Effector CD4-positive, alpha-beta T cell (primary cell): ENCODE measurements around the gene TSHZ1.

Experiments used
- DNase-seq: peaks from one replicate; pipeline ENCODE4 v3.0.0-alpha.2; 2020

TSHZ1 gene

GRCh38 chr18:75248426-75249174 is 38.0 kb downstream of the TSHZ1 start:
- no peak for DNase-seq

GRCh38 chr18:75249175-75249518 is 38.5 kb downstream of the TSHZ1 start:
- DNase-seq: no peak

GRCh38 chr18:75249672-75250470 is 39.3 kb downstream of the TSHZ1 start:
- no peak for DNase-seq

- DNase-seq: no peak
Measured at GRCh38 chr18:75250471-75250821, 39.8 kb downstream of the TSHZ1 start.

GRCh38 chr18:75251466-75251865 is 40.9 kb downstream of the TSHZ1 start:
- no peak for DNase-seq

- DNase-seq: no peak
Measured at GRCh38 chr18:75252136-75252535, 41.5 kb downstream of the TSHZ1 start.

- DNase-seq: no peak
Measured at GRCh38 chr18:75253043-75253442, 42.4 kb downstream of the TSHZ1 start.

- DNase-seq: no peak
Measured at GRCh38 chr18:75253784-75254183, 43.2 kb downstream of the TSHZ1 start.

- DNase-seq: no peak
Measured at GRCh38 chr18:75255094-75255493, 44.5 kb downstream of the TSHZ1 start.

GRCh38 chr18:75256376-75256775 is 45.8 kb downstream of the TSHZ1 start:
- DNase-seq: no peak

GRCh38 chr18:75257605-75258004 is 47.0 kb downstream of the TSHZ1 start:
- DNase-seq: no peak

GRCh38 chr18:75261430-75262223 is 51.0 kb downstream of the TSHZ1 start:
- no peak for DNase-seq

- no peak for DNase-seq
Measured at GRCh38 chr18:75262511-75262910, 51.9 kb downstream of the TSHZ1 start.

- DNase-seq: no peak
Measured at GRCh38 chr18:75264195-75264594, 53.6 kb downstream of the TSHZ1 start.

- DNase-seq: no peak
Measured at GRCh38 chr18:75264926-75265597, 54.5 kb downstream of the TSHZ1 start.

GRCh38 chr18:75265872-75266271 is 55.3 kb downstream of the TSHZ1 start:
- DNase-seq: no peak

GRCh38 chr18:75267643-75268363 is 57.2 kb downstream of the TSHZ1 start:
- no peak for DNase-seq

GRCh38 chr18:75268364-75268646 is 57.7 kb downstream of the TSHZ1 start:
- DNase-seq: no peak

GRCh38 chr18:75269124-75269680 is 58.6 kb downstream of the TSHZ1 start:
- DNase-seq: no peak

- no peak for DNase-seq
Measured at GRCh38 chr18:75269696-75270095, 59.1 kb downstream of the TSHZ1 start.

- DNase-seq: no peak
Measured at GRCh38 chr18:75271952-75272351, 61.4 kb downstream of the TSHZ1 start.

- DNase-seq: no peak
Measured at GRCh38 chr18:75273817-75274216, 63.2 kb downstream of the TSHZ1 start.
